GM12874 (cell line): ENCODE results near the gene CCDC186.

Experiments
- CTCF ChIP-seq: IDR thresholded peaks from 2 replicates; pipeline ENCODE4 v1.5.1; 2011; ENCODE audit warnings: low read depth, mild to moderate bottlenecking, control low read depth, low read length, moderate library complexity; ENCODE audit not compliant: insufficient read depth

The CCDC186 gene

DNA sequence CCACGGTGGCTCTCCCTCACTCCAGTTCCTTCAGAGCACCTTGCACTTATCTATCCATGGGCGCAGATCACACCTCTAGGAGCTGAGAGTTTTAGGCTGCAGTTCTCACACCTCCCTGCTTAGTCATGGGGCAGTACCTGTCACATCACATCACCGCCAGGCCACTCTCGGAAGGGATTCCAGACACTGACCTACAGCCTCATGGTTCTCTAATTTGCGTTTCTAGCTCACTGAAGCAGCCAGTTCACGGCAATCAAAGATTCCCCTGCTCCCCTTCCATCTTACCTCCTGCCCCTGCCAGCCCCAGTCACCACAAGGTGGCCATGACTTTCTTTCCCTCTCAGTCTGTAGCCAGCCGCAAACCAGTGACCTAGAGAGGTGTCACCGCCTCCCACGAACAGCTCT, 96.2 kb downstream of the CCDC186 start:
- TF ChIP-seq CTCF: peak; percentile 33; the same call in 1 of the 2 replicates

DNA sequence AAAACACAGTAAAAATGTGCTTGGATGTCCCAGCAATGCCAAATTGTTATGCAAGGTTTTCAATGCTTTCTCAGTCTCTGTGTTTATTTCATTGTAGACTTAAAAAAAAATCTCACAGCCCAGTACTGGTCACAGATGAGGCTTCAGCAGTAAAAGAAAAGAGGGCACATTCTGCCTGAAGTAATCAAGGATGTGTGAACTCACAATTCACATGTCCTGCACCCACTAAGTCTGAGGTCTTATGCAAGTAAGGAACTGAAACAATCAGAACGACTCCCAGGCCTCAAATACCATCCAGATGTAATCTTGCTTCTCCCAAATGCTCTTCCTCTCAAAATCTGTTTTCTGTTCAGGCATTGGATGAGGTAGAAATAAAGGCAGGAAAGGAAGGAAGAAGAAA, 96.7 kb downstream of the CCDC186 start:
- TF ChIP-seq CTCF: no peak

DNA sequence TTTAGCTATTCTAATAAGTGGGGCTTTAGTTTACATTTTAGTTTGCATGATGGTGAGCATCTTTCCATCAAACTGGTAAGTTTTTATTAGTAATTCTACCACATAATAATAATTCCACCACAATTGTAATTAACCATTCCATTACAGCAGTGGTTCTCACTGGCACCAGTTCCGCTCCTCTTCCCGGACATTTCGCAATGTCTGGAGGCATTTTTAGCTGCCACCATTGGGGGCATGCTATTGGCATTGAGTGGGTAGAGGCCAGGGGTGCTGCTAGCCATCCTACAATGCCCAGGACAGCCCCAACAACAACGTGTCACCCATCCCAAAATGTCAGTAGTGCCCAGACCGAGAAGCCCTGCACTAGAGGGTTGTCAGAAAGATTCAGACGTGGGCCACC, 98.9 kb downstream of the CCDC186 start:
- no peak for TF ChIP-seq CTCF

- TF ChIP-seq CTCF: no peak
These were observed 100.4 kb downstream of the CCDC186 start for GRCh38 chr10:114073395-114074186.

- no peak for TF ChIP-seq CTCF
These were observed 102.8 kb downstream of the CCDC186 start for GRCh38 chr10:114071178-114071577.
